ENCODE measurements around the gene IL2RG.

- TF ChIP-seq POLR2A (IDR thresholded peaks at IDR 0.05; ENCODE audit: low read depth, low read length): peak; percentile 6; the same call in 1 of the 2 replicates
- no peak for TF ChIP-seq HCFC1 (IDR thresholded peaks at IDR 0.05; ENCODE audit: low read length)
- TF ChIP-seq, protein P1, sequence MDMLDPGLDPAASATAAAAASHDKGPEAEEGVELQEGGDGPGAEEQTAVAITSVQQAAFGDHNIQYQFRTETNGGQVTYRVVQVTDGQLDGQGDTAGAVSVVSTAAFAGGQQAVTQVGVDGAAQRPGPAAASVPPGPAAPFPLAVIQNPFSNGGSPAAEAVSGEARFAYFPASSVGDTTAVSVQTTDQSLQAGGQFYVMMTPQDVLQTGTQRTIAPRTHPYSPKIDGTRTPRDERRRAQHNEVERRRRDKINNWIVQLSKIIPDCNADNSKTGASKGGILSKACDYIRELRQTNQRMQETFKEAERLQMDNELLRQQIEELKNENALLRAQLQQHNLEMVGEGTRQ (IDR thresholded peaks at IDR 0.05; ENCODE audit: borderline replicate concordance, low read depth, low read length): no peak
- peak; percentile 84 to 88 (median 88) for TF ChIP-seq CTCF (IDR thresholded peaks at IDR 0.05 in 2 of 3, conservative IDR thresholded peaks at IDR 0.05 in 1 of 3; ENCODE audit: control insufficient read depth in 2 of 3, extremely low read depth in 1 of 3, insufficient read depth in 1 of 3, low read depth in 3 of 3, low read length in 3 of 3)
- TF ChIP-seq SMC3 (IDR thresholded peaks at IDR 0.05; ENCODE audit: borderline replicate concordance, low read length): peak; percentile 95
Observed at GRCh38 chrX:71128915-71129765, 17.8 kb upstream of the IL2RG start.

All from GM12878 (cell line).